HG03103 (cell line): ENCODE data around the gene TAF4.

Experiments
- ATAC-seq: cut with Tn5 transposase; IDR thresholded peaks from one replicate; pipeline ENCODE4 v1.9.1; 2021; ENCODE audit warnings: low read depth; ENCODE audit not compliant: unreplicated experiment

TAF4 gene

DNA sequence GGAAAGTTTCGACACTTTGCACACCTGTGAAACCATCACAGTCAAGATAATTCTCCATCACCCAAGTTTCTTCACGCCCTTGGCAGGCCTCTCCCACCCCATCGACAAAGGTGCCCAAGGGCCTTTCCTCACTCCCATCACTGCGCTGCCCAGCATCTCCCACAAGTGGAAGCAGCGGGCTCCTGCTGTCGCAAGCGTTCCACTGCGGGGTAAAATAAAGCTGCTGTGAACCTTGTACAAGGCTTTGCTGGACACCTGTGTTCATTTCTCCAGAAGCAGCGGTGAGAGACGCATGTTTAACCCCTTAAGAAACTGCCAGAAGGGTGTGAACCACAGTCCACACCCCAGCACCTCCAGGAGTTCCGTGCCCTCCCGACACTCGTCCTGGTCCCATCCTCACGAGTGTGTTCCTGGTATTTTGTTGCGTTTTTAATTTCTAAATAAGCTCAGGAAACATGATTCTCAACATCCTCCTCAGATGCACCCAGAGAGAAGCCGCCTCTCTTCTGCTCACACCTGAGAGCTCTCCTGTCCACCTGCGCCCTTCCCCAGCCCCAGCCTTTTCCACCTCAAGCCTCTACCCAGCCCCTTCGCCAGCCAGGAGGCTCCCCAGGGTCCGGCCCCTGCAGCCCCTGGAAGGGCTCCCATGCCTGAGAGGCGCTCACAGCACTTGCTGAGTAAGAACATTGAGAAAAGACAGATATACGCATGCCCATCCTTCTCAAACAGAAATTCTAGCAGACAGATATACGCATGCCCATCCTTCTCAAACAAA, 97.5 kb downstream of the TAF4 start:
- ATAC-seq, result no peak

DNA sequence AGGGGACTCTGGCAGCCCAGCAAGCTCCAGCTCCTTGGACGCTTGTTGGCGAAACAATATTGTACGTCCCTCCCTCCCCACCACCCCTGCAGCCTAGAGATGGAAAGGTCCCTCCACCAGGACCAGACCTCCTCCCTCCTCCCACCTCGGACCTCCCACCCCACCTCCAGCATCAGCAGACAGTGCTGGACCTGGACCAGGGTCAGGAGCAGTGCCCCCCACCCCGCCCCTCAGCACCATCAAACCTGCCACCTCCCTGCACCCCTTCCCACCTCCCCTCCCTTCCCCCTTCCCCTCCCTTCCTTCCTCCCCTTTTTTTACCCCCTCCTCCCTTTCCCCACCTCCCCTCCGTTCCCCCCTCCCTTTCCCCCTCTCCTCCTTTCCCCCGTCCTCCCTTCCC, 98.4 kb downstream of the TAF4 start:
- ATAC-seq, result no peak

DNA sequence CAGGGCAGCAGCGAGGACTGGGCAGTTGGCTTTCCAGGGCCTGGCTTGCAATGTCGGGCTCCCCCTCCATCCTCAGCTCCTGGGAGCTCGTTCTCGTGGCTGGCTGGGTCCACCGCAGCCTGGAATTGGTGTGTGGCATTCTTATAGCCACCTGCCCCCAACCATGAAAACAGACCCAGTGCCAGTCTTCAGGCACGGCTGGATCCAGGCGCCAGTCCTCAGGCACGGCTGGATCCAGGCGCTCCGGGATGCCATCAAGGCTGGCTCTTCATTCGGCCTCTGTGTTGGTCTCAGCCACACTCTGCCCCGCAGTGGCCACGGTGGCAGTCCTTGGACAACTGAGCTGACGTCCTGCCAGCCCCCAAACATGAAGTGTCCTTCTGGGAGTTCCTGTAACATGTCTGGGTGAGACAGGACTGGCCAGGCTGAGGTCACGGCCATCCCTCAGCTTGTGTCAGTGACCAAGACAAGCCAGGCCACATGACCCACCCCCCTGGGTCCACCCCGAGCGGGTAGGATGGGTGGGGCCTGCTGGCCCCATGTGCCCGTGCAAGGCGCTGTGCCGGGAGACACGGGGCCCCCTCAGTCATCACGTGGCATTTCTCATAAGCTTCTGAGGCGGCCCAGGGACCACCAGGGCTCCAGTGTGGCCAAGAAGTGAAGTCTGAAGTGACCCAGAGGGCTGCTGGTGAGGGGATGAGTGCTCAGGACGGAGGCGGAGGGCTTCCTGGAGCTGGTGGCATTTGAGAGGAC, 99.0 kb downstream of the TAF4 start:
- no peak for ATAC-seq

DNA sequence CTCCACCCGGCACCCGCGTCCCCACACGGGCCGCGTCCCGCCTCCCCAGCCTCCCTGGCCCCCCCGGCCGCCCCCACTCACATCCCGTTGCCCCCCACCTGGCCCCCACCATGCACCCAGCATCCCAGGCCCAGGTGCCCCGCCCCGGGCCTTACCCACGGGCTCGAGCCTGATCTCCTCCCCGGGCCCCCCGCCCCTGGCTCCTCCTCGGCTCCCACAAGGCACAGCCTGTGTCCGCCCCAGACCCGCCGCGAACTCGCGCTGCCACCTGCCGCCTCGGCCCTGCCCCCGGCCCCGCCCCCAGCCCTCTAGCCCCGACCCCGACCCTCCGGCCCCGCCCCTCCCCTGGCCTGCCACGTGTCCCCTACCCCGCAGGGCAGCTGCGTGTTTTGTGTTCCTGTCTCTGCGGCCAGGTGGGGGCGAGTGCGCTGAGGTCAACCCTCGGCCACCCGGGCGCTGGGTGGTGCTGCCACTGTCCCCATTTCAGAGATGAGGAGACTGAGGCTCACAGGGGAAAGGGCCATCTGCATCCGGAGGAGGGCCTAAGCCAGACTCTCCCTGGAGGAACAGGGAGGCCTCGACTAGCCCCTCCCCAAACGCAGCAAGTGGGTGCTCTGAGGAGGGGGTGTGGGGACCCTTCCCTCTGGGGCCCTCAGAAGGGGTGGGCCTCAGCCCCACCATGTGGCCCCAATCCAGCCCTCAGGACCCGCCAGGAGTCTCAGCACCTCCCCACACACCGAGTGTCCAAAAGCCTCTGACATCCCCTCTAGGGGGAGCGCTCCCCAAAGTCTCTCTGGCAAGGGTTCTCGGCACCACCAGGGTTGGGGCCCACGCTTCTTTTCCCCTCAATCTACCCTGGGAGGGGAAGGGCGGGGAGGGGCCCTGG, 99.8 kb downstream of the TAF4 start:
- ATAC-seq, result no peak

DNA sequence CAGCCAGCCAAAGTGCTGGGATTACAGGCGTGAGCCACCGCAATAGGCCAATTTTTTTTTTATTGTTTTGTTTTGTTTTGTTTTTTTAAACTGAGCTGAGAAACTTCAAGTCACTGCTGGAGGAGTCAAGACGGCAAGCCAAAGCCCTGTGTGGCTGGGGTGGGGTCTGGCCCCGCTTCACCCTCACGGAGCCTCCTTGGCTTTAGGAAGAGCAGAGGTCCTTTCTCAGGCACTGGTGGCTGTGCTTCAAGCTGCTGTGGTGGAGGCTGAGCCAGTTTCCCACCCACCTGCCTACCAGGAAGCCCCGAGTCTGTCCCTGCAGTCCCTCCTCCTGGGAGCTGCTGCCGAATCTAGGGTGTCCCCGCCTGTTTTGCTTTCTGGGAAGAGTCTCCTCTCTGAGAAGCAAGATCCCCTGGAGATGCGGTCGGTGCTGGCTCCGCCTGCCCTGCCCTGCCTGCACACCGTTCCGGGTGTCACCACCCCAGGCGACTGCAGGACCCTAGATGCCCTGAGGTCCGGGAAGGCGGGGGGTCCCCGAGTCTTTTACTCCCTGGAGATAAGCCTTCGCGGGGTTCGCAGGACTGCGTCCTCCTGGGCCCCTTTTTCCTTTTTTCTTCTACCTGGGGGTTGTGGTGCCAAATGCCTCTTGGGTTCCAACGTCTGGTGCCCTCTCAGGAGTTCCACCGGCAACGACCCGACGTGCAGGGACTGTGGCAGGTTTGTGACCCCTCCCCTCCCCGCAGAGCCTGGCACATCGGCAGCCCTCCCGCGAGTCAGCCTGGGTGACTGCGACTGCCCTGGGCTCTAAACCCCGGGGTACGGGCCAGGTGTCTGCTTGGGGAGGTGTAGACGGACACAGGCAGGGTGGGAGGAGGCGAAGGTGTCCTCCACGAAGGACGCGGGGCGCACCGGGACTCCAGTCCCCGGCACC, 100.7 kb downstream of the TAF4 start:
- ATAC-seq, result no peak

DNA sequence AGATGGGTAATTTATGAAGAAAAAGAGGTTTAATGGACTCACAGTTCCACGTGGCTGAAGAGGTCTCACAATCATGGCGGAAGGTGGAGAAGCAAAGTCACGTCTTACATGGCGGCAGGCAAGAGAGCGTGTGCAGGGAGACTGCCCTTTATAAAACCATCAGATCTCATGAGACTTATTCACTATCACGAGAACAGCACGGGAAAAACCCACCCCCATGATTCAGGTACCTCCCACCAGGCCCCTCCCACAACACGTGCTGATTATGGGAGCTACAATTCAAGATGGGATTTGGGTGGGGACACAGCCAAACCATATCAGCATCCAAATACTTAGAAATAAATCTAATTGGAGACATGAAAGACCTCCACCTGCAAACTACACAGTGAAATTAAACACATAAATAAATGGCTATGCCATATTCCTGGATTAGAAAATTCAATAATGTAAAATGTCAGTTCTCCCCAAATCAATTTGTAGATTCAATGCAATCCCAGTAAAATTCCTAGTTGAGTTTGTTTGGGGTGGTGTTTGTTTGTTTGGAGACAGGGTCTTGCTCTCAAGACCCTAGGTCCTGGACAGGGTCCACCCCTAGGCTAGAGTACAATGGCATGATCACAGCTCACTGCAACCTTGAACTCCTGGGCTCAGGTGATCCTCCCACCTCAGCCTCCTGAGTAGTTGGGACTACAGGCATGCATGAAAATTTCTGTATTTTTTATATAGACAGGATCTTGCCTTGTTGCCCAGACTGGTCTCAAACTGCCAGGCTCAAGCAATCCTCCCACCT, 101.6 kb downstream of the TAF4 start:
- ATAC-seq, result no peak

DNA sequence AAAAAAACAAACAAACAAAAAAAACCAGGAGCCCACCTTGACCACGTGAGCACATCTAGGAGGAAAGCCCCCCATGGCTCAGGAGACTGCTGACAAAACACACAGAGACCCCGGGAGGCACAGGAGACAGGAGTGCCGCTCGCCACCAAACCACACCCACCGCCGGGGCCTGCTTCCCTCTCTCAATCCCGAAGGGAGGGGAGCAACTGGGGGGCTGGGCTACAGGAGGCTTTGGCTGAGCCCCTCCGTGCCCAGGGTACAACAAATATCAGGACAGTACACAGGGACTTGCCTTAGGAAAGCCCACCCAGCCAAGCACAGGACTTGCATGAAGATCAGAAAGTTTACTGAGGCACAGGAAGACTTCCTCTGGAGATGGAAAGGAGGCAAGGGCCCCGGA, 102.5 kb downstream of the TAF4 start:
- no peak for ATAC-seq

DNA sequence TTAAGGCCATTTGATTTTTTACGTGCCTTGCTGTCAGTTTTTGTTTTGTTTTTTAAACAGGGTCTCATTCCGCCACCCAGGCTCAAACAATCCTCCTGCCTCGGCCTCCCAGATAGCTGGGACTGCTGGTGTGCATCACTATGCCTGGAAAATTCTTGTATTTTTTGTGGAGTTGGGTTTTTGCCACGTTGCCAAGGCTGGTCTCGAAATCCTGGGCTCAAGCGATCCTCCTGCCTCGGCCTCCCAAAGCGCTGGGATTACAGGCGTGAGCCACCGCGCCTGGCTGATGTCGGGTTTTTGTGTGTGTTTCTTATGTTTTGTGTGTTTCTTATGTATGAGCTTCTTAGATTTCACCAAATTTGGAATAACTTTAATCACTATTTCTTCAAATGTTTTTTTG, 104.8 kb downstream of the TAF4 start:
- ATAC-seq, result no peak

DNA sequence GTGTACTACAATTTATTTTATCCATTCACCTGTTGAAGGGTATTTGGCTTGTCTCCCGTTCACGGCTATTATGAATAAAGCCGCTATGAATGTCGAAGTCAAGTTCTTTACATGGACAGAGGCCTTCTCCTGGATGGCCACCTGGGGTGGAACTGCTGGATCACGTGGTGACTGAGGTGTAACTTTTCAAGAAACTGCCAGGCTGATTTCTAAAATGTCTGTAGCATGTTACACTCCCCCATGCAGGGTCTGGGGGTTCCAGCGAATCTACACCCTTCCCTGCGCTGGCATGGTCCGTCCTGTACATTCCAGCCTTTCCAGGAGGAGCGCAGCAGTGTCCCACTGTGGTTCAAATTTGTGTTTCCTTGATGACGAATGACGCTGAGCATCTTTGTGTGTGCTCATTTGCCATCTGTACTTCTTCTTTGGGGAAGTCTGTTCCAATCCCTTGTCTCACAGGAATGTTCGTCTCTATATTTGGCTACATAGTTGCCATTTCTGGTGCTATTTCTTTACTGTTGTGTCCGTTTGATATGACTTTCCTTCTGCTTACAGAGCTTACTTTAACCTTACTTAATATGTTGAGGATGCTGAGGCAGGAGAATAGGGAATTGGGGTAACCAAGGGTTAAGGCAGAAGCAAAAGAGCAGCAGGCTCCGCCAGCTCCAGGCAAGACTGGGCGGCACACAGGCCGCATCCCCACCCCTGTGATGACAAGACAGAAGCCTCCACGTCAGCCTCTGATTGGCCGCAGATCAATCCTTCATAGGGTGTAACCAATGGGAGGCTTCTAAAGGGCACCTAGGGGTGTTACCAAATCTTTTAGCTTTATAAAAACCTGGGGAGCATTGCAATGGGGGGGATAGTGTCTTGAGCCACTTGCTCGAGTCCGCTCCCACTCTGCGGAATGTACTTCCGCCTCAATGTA, 106.6 kb downstream of the TAF4 start:
- ATAC-seq, result no peak

DNA sequence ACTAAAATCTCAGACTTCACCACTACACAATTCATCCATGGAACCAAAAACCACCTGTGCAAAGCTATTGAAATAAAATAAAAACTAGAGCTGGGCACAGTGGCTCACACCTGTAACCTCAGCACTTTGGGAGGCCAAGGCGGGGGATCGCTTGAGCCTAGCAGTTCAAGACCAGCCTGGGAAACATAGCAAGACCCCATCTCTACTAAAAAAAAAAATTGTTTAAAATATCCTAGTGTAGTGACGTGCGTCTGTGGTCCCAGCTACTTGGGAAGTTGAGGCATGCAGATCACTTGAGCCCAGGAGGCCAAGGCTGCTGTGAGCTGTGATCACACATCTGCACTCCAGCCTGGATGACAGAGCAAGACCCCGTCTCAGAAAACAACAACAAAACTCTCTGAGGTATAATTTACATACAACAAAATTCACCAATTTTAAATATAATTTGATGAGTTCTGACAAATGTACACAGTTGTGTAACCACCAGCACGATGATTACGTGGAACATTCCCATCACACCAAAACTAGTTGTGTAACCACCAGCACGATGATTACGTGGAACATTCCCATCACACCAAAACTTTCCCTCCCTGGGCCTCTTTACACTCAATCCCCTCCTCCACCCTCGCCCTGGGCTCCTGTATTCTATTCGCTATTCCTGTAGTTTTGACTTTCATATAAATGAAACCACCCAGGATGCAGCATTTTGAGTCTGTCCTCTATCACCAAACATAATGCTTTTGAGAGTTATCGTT, 107.5 kb downstream of the TAF4 start:
- no peak for ATAC-seq

DNA sequence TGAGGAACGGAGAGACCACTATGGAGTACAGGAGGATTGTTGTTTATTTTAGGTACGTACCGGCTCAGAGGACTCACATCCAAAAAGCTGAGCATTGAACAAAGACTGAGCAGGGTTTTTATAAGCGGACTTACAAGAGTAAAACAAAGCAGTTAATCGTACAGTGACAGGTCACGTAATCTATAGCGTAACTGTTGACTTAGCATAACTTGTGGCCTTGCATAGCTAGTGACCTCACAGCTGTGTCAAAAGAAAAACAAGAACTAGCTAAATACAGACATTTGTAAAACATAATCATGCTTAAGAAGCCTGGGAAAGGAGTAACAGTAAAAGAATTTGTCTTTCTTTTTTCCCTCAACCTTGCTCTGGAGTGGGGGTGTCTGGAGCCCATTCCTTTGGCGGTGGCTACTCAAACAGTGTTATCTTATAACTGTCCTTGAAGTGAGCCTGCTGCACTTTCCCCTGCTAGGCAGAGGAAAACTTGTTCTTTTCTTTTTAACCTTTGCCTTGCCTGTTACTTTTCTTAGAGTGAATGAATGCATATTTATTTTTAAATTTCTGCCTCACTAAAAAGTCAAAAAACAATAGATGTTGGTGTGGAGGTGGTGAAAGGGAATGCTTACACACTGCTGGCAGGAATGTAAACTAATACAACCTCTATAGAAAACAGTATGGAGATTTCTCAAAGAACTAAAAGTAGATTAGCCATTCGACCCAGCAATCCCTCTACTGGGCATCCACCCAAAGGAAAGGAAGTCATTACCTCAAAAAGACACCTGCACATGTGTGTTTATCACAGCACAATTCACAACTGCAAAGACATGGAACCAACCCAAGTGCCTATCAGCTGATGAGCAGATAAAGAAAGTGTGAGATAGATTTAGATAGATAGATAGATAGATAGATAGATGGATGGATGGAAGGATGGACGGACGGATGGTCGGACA, 109.0 kb downstream of the TAF4 start:
- no peak for ATAC-seq

DNA sequence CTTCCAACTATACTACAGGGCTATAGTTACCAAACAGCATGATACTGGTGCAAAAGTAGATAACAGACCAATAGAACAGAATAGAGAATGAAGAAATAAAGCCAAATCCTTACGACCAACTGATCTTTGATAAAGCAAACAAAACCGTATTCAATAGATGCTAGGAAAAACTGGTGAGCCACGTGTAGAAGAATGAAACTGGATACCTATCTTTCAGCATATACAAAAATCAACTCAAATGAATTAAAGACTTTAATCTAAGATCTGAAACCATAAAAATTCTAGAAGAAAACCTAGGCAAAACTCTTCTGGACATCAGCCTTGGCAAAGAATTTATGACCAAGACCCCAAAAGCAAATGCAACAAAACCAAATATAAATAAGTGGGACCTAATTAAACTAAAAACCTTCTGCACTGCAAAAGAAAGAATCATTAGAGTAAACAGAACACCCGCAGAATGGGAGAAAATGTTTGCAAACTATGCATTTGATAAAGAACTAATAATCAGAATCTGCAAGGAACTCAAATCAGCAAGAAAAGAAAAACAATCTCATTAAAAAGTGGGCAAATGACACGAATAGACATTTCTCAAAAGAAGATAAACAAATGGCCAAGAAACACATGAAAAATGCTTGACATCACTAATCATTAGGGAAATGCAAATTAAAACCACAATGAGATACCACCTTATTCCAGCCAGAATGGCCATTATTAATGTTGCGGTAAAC, 109.8 kb downstream of the TAF4 start:
- no peak for ATAC-seq

DNA sequence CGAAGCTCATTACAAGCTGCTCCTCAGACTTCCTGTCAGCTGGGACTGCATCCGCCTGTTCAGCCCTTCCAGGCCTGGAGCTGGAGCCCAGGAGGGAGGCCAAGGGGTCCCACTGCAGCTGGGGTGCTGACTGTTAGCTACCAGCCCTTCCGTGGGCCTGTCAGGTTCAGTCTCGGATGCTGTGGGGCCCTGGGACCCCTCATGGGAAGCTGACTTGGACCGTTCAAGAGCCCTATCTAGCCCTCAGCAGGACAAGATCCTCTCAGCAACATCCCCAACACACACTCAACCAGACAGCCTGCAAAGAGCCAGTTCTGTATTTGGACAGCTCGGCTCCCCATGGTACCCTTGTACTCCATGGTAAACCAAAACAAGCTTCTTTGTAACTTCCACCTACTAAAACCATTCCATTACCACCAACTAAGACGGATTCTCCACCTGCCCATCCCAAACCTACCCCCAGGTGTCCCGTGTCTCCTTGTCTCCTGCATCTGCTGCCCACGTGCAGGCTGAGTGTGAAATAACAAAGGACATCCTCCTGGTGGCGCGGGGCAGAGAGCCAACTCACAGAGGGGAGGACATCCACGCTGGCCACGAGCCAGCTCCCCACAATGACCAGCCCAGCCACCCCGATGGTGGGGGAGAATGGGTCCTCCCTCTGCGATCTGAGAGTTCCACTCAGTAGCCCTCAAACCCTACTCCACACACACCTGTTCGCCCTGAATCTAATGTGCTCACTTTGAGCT, 111.2 kb downstream of the TAF4 start:
- ATAC-seq, result no peak

DNA sequence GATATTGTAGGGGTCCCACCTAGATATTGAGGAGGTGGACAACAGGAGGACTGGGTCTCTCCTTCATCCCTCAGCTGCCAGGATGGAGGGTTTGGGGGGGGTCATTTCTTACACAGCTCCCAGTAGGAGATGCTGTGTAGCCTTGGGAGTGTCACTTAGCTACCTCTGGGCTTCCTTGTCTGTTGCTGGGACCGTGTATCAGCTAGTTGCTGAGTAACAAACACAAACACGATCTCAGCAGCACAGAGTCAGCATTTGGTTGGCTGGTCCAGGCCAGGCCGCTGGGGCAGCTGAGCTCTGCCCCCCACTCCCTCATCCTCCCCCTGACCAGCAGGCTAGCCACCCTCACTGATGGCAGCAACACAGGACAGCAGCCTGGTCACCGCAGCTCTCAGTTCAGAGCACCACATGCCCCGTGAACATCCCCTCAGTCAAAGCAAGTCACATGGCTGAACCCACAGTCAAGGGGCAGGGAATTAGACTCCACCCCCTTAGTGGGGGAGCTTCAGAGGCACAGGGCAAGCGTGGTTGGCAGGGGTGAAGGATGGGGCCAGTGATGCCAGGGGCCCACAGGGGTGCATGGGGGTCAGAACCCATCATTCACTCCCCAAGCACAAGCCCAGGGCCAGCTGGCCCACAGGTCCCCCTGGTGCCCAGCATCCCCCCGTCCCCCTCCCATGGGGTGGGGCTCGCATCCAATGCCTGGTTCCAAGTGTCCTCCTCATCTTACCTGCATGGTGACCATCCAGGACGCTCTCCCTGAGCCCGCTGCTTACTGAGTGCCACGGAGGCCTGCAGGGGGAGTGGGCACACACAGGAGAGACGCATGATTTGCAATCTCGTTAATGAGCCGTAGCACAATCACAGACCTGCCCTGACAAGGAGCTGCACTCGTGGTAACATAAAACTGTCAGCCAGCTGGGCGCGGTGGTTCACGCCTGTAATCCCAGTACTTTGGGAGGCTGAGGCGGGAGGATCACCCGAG, 112.4 kb downstream of the TAF4 start:
- no peak for ATAC-seq
